Measurements from ENCODE around the gene SDR42E2.
"Not testable (repeated sequence)": the region's sequence is repeated elsewhere in the genome, so short reads cannot be mapped to it uniquely, and the experiment has no call there.

Gene SDR42E2

DNA sequence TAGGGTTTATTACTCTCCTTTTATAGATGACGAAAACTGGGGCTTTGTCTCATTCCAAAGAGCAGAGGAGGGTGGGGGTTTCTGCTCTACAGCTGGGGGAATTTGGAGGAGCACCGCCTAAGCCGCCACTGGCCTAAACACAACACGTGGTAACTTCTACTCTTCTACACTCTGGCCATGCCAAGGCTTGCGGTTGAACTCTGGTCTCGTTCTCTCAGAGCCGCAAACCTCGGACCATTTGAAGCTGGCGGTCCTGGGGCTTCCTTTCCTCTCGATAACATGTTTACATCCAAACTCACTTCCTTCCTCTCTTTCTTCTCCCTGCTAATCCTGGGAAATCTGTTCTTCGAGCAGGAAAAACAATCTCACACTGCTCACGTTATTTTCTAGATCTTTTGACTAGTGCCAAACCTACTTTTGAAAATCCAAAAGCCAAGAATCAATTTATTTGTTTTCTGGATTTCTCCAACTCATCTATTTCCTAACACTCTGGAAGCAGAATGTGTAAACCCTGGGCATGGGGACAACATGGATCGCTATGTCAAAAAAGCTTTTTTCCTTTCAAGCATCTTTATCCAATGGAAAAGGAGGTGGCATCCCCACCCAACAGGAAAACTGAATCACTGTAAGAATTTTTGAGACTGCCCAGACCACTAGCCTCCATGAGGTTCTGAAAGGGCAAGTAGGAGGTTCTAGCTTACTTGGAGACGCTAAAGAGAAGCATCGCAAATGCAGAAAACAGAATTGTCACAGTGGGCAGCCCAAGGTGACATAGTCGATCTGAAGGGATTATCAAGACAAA is 30.2 kb downstream of the SDR42E2 start:
- FAIRE-seq: no peak

GRCh38 chr16:22193063-22193411 is 30.7 kb downstream of the SDR42E2 start:
- no peak for FAIRE-seq

- no peak for FAIRE-seq
These were observed 32.6 kb downstream of the SDR42E2 start for GRCh38 chr16:22194707-22195444.

- FAIRE-seq: no peak
These were observed 33.1 kb downstream of the SDR42E2 start for GRCh38 chr16:22195445-22195694.

- FAIRE-seq: no peak
These were observed 33.6 kb downstream of the SDR42E2 start for GRCh38 chr16:22195695-22196558.

GRCh38 chr16:22196559-22197168 is 34.4 kb downstream of the SDR42E2 start:
- FAIRE-seq: not testable (repeated sequence)

GRCh38 chr16:22198547-22199293 is 36.4 kb downstream of the SDR42E2 start:
- no peak for FAIRE-seq

DNA sequence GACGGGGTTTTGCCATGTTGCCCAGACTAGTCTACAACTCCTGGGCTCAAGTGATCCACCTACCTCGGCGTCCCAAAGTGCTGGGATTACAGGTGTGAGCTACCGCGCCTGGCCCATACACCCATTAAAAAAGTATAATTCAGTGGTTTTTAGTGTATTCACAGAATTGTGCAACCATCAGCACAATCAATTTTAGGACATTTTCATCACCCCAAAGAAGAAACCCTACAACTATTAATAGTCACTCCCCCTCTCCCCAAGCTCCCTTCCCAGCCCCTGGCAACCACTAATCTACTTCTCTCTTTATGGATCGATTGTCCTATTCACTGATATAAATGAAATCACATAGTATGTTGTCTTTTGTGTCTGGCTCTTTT is 39.9 kb downstream of the SDR42E2 start:
- no peak for FAIRE-seq

DNA sequence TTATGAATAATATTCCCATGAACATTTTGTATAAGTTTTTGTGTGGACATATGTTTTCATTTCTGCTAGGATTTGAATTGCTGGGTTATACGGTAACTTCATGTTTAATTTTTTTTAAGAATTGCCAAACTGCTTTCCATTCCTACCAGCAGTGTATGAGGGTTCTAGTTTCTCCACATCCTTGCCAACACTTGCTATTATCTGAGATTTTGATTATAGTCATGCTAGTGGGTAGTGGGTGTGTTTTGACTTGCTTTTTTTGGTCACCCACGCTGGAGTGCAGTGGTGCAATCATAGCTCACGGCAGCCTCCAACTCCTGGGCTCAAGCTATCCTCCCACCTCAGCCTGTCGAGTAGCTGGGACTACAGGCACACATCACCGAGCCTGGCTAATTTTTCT is 40.8 kb downstream of the SDR42E2 start:
- no peak for FAIRE-seq

- FAIRE-seq: no peak
These were observed 41.9 kb downstream of the SDR42E2 start for GRCh38 chr16:22204091-22204655.

- no peak for FAIRE-seq
These were observed 43.3 kb downstream of the SDR42E2 start for GRCh38 chr16:22205577-22206012.

DNA sequence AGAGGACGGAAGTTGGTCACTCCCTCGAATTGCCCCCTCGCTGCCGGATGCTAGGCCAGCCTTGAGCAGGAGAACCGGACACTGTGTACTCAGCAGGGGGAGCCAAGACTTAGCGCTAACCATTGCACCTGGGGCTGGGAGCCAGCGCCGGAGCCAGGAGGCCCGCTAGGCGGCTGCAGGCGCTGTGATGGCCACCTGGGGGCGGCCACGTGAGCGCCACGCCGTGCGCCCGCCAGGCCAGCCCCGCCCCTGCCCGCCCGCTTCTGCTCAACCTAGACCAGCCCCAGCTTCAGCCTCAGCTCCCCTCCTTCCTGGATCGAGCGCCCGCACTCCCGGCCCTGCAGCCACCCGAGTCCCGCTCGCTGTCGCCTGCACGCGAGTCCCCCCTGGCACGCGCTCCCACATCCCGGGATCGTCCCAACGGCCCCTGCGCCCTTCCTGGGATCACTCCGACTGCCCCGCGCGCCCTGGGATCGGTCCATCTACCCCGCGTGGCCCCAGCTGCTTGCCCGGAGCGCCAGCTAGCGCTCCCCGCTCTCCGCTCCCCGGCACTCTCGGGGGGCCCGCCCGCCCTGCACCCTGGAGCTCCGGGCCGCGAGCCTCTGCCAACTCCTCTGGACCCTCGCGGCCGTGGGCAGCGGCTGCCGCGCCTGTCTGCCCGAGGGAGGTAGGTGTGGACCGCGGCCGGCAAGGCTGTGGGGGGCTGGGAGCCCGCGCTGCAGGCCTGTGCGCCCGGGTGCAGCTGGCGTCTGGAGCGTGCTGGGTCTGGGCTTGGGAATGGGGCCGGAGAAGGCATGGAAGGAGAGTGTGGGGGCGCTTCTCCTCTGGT is 43.9 kb downstream of the SDR42E2 start, which contains the start of gene EEF2K:
EEF2K (plus strand) TSS at position 266 of the 829 bp plus-strand sequence. CDS start 19,452 bp downstream, outside the sequence.
- no peak for FAIRE-seq

- FAIRE-seq: no peak
These were observed 44.8 kb downstream of the SDR42E2 start for GRCh38 chr16:22206842-22207714.

DNA sequence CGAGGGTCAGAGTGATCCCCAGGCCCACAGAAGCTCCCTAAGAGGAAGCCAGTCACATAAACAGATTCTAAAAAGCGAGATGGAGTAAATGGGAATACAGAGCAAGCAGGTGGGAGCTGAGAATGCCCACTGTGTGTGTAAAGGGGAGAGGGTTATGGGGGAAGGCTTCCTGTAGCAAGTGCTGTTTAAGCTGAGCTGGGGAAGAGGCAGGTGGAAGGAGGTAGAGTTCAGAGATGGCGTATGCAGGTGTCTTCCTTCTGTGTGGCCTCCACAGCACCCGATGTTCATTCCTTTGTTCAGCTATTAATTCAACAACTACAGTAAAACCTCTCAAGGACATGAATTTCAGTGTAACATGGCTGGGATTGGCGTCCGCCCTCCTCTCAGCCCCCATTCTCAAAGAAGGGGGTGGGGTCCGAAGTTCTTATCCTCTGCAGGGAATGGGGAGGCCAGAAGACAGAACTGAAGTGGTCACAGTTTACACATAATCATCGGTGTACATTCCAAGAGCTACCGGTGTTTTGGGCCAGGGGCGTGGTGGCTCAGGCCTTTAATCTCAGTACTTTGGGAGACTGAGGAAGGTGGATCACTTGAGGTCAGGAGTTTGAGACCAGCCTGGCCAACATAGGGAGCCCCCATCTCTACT is 45.5 kb downstream of the SDR42E2 start:
- no peak for FAIRE-seq

- no peak for FAIRE-seq
These were observed 48.0 kb downstream of the SDR42E2 start for GRCh38 chr16:22210285-22210684.

DNA sequence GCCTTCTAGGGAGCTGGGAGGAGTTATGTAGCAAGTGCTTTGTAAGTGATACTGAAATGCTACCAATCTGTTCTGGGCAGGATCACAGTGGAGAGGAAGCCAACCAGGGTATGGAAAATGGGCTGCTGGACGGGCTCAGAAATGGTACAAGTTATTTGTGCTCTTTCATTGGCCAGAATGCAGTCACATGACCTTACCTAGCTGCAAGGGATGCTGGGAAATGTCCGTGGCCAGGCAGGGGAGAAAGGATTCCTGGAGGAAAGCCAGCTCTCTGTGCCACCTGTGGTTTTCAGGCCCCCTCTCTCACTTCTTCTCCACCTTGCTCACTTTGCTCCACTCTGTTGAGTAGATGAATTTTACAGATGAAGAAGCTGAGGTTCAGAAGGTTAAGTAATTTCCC is 48.5 kb downstream of the SDR42E2 start:
- no peak for FAIRE-seq

GRCh38 chr16:22213236-22213635 is 50.9 kb downstream of the SDR42E2 start:
- FAIRE-seq: no peak

- no peak for FAIRE-seq
These were observed 51.5 kb downstream of the SDR42E2 start for GRCh38 chr16:22213801-22214200.

DNA sequence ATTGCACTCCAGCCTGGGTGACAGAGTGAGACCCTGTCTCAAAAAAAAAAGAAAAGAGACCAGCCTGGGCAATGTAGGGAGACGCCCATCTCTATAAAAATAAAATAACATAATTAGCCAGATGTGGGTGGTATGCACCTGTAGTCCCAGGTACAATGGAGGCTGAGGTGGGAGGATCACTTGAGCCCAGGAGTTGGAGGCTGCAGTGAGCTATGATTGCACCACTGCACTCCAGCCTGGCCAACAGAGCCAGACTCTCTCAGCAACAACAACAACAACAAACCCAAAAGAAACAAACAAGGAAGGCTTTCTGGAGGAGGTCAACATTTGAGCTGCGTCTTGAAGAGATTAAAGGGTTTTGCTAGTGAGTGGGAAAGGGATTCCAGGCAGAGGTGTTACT is 52.1 kb downstream of the SDR42E2 start:
- no peak for FAIRE-seq
